IMR-90 (cell line): ENCODE results near the gene MRM2. TPM values are rescaled to one million over a fixed set of nuclear protein-coding genes. Genes with fewer than 3 reads are reported as not detected.

ENCODE experiments used
- ATAC-seq: fragments of 200-7000 bp; cut with Tn5 transposase; 2 replicates; pipeline ENCODE4 v1.9.1; 2020; ENCODE audit warnings: low read depth, mild to moderate bottlenecking, moderate library complexity
- BruUV-seq: library from RNA; stranded (reverse); fragments of 400-500 nt; replicated peaks from 2 replicates; lab custom pipeline; 2021; lab: Mats Ljungman, UMichigan
- CTCF ChIA-PET: fragments of 300-600 bp; formaldehyde crosslinking; extraction: SDS; loops from one replicate; lab custom pipeline; 2021; ENCODE audit warnings: antibody characterized with exemption; lab: Yijun Ruan, JAX
- POLR2A ChIA-PET: fragments of 300-600 bp; sonication (Branson Sonifier 250); formaldehyde crosslinking; loops from one replicate; lab custom pipeline; 2022; ENCODE audit warnings: antibody characterized with exemption; ENCODE audit not compliant: unreplicated experiment; lab: Charles Lee
- DNase-seq: peaks from one replicate; pipeline ENCODE4 v3.0.0; 2013
- H2AFZ ChIP-seq: replicated peaks from 2 replicates; pipeline ENCODE3; 2013; ENCODE audit warnings: low read length, mild to moderate bottlenecking; ENCODE audit not compliant: poor library complexity
- H2AK5ac ChIP-seq: 2 replicates; pipeline ENCODE4 v1.6.1; 2013; ENCODE audit warnings: low read depth, low read length, inconsistent platforms
- H2AK9ac ChIP-seq: replicated peaks from 2 replicates; pipeline ENCODE3; 2013; ENCODE audit warnings: mild to moderate bottlenecking, low read depth, low read length, moderate library complexity; ENCODE audit not compliant: poor library complexity
- H2BK120ac ChIP-seq: 2 replicates; pipeline ENCODE4 v1.6.1; 2013; ENCODE audit warnings: low read depth, low read length, inconsistent platforms
- H2BK15ac ChIP-seq: 3 replicates; pipeline ENCODE4 v1.6.1; 2013; ENCODE audit warnings: low read depth, low read length, inconsistent platforms
- H2BK20ac ChIP-seq: 2 replicates; pipeline ENCODE4 v1.6.1; 2013; ENCODE audit warnings: low read depth, mild to moderate bottlenecking, inconsistent platforms, low read length, moderate library complexity
- H2BK5ac ChIP-seq: 2 replicates; pipeline ENCODE4 v1.6.1; 2013; ENCODE audit warnings: mild to moderate bottlenecking, low read depth, low read length, inconsistent platforms; ENCODE audit not compliant: poor library complexity, severe bottlenecking
- H3K14ac ChIP-seq: replicated peaks from 2 replicates; pipeline ENCODE4 v1.6.1; 2013; ENCODE audit warnings: low read depth, low read length, inconsistent platforms
- H3K18ac ChIP-seq: 2 replicates; pipeline ENCODE4 v1.6.1; 2013; ENCODE audit warnings: low read depth, low read length, control low read depth
- H3K23ac ChIP-seq: 2 replicates; pipeline ENCODE4 v1.6.1; 2013; ENCODE audit warnings: low read depth, low read length, inconsistent platforms
- H3K27ac ChIP-seq: 2 replicates; pipeline ENCODE4 v1.5.1; 2013; ENCODE audit warnings: mild to moderate bottlenecking, control low read depth, low read length; ENCODE audit not compliant: insufficient read depth
- H3K27me3 ChIP-seq: 2 replicates; pipeline ENCODE4 v1.6.1; 2013; ENCODE audit warnings: low read length; ENCODE audit not compliant: control insufficient read depth, insufficient read depth
- H3K36me3 ChIP-seq: 2 replicates; pipeline ENCODE4 v1.6.1; 2013; ENCODE audit warnings: low read length, mixed read lengths; ENCODE audit not compliant: control insufficient read depth, insufficient read depth
- H3K4ac ChIP-seq: 2 replicates; pipeline ENCODE4 v1.6.1; 2013; ENCODE audit warnings: low read depth, low read length, inconsistent platforms
- H3K4me1 ChIP-seq: 2 replicates; pipeline ENCODE4 v1.6.1; 2013; ENCODE audit warnings: low read length, mixed read lengths; ENCODE audit not compliant: control insufficient read depth, insufficient read depth
- H3K4me2 ChIP-seq: 2 replicates; pipeline ENCODE4 v1.6.1; 2013; ENCODE audit warnings: low read depth, mild to moderate bottlenecking, control low read depth, low read length, moderate library complexity
- H3K4me3 ChIP-seq: 2 replicates; pipeline ENCODE4 v1.5.1; 2013; ENCODE audit warnings: low read depth, mild to moderate bottlenecking, control low read depth, low read length, moderate library complexity; ENCODE audit not compliant: insufficient read depth
- H3K56ac ChIP-seq: 2 replicates; pipeline ENCODE4 v1.6.1; 2013; ENCODE audit warnings: low read length, inconsistent platforms; ENCODE audit not compliant: insufficient read depth; ENCODE audit errors: extremely low read depth
- H3K79me1 ChIP-seq, 2 experiments: 2 replicates each; pipeline ENCODE4 v1.6.1; 2013; ENCODE audit warnings: low read length in 2 of 2, inconsistent platforms in 1 of 2, low read depth in 1 of 2
- H3K9ac ChIP-seq: 2 replicates; pipeline ENCODE4 v1.6.1; 2013; ENCODE audit warnings: low read depth, low read length, control low read depth
- H3K9me1 ChIP-seq: 2 replicates; pipeline ENCODE4 v1.6.1; 2013; ENCODE audit warnings: low read length, inconsistent platforms; ENCODE audit not compliant: insufficient read depth
- H3K9me3 ChIP-seq: 2 replicates; pipeline ENCODE4 v1.6.1; 2013; ENCODE audit warnings: low read length; ENCODE audit not compliant: control insufficient read depth, insufficient read depth
- H4K20me1 ChIP-seq: 2 replicates; pipeline ENCODE4 v1.6.1; 2013; ENCODE audit warnings: low read length, inconsistent platforms; ENCODE audit not compliant: insufficient read depth
- H4K5ac ChIP-seq: 2 replicates; pipeline ENCODE4 v1.6.1; 2013; ENCODE audit warnings: mild to moderate bottlenecking, low read depth, low read length, control low read depth
- H4K8ac ChIP-seq, 2 experiments: 2 replicates each; pipeline ENCODE4 v1.6.1; 2013; ENCODE audit warnings: low read depth in 2 of 2, low read length in 2 of 2, control low read depth in 1 of 2, inconsistent platforms in 1 of 2
- H4K91ac ChIP-seq: 2 replicates; pipeline ENCODE4 v1.6.1; 2013; ENCODE audit warnings: low read depth, low read length, inconsistent platforms; ENCODE audit not compliant: insufficient read depth
- CEBPB ChIP-seq: IDR thresholded peaks from 2 replicates; pipeline ENCODE4 v1.6.1; 2012; ENCODE audit warnings: low read depth, low read length, improper control_type of control experiment
- CHD1 ChIP-seq: IDR thresholded peaks from 2 replicates; pipeline ENCODE4 v1.6.1; 2012; ENCODE audit warnings: low read depth, low read length, improper control_type of control experiment
- WGBS, 2 experiments: methylation state at CpG; one replicate each; pipeline versions ENCODE4 v1.1.5 to v1.1.7; 2013; ENCODE audit warnings: missing lambda C conversion rate in 2 of 2; ENCODE audit not compliant: insufficient read length in 1 of 2; ENCODE audit errors: extremely low coverage in 2 of 2; 5-methylcytosine and 5-hydroxymethylcytosine counted together
- dilution Hi-C: fragments of 300-500 bp; cut with HindIII; formaldehyde crosslinking; loops from one replicate; pipeline ENCODE4 v1.14.3; 2018; ENCODE audit warnings: low sequenced_read_pairs; ENCODE audit not compliant: unreplicated experiment
- in situ Hi-C: fragments of 300-500 bp; cut with MboI; formaldehyde crosslinking; loops from 3 replicates; pipeline ENCODE4 v1.14.3; 2019; ENCODE audit warnings: low sequenced_read_pairs, inconsistent platforms, mixed read lengths
- intact Hi-C: fragments of 100-400 bp; cut with micrococcal nuclease; formaldehyde crosslinking; loops from 2 replicates; pipeline ENCODE4 v1.10.0; 2022
- polyA plus RNA-seq, 3 experiments: library from polyadenylated mRNA; depleted of rRNA; stranded (reverse); fragments of >200 nt; gene quantifications; 2 replicates each; pipeline ENCODE4 v1.2.3, GENCODE V29; 2012; ENCODE audit warnings: low replicate concordance in 1 of 3
- total RNA-seq: library from RNA; depleted of rRNA; stranded (reverse); fragments of >200 nt; gene quantifications from 2 replicates; pipeline ENCODE4 v1.2.3, GENCODE V29; 2012

Gene MRM2
- total and polyA plus RNA-seq, 2 of the 4 experiments (the other 2 are of a cell fraction) = 19.1 to 23.8 TPM

DNA sequence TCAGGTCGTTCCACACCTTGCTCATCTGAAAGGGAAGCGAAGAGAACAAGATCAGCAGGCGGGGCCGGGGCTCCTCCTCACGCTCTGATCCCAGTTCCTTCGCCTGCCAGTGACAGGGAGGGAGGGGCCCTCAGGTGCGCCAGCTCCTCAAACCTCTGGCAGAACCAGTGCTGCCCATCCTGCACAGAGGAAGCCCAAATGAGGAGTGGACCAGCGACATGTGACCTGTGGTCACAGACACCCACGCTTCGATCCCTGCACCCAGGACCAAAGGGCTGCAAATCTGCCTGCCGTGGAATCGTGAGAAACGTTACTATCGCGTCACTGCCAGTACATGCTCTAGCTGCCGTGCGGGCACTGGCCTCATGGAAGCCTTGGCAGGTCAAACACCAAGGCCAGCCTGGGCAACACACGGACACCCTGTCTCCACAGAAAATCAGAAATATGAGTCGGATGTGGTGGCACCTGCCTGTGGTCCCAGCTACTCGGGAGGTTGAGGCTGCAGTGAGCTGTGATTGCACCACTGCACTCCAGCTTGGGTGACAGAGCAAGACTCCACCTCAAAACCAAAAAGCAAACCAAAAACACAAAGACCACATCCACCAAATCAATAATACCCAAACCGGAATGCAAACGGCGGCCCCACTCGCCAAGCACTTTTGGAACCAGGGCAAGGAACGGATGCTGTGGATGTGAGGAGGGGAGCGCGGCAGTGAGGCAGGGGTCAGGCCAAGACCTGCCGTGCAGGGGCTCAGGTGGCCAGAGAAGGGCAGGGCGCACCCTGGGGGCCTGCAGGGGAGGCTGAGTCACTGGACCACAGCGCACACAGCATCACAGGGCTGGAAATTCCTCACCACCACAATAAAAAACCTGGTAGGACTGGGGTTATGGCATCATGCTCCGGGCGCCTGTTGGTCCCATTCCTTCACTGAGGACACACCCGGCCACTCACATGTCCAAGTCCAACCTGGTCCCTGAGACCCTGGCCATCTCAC is 13.4 kb upstream of the MRM2 start:
- no peak overlapping the region for H4K8ac ChIP-seq
- no peak overlapping the region for H3K4ac ChIP-seq
- H2BK5ac ChIP-seq = no peak overlapping the region
- no peak overlapping the region for H3K14ac ChIP-seq
- no TSS peak for BruUV-seq
- intact Hi-C loops (no loop called here), dilution Hi-C loops (no loop called here), in situ Hi-C loops (no loop called here)
- H3K9me1 ChIP-seq = 0 out of 2 replicates have a peak, but pooled peaks cover 3% of the 10 kb centered on the region
- no peak overlapping the region for H2AFZ ChIP-seq
- H3K9me3 ChIP-seq = no peaks in the 10 kb centered on the region
- peaks cover 23% of the 10 kb centered on the region for H3K36me3 ChIP-seq
- no peak overlapping the region for H4K91ac ChIP-seq
- H3K79me1 ChIP-seq = peaks cover 0 to 20% of the 10 kb centered on the region in 2 experiments; a peak in 1 of 4 replicates
- POLR2A ChIA-PET = no interaction called here
- no peaks in the 10 kb centered on the region for H3K4me1 ChIP-seq
- CTCF ChIA-PET = no interaction called here
- ATAC-seq (no peak), DNase-seq (no peak)
- TF ChIP-seq CEBPB (no peak), CHD1 (no peak)
- H2BK15ac ChIP-seq = no peak overlapping the region
- no peak overlapping the region for H3K9ac ChIP-seq
- H3K18ac ChIP-seq = no peak overlapping the region
- H3K27ac ChIP-seq = no peak overlapping the region
- H2BK20ac ChIP-seq = no peak overlapping the region
- H4K20me1 ChIP-seq = peaks cover 1% of the 10 kb centered on the region; the same call in 1 of the 2 replicates
- H3K4me3 ChIP-seq = no peak overlapping the region
- no peaks in the 10 kb centered on the region for H3K27me3 ChIP-seq
- no peak overlapping the region for H3K23ac ChIP-seq
- H2BK120ac ChIP-seq = no peak overlapping the region
- no peak overlapping the region for H2AK9ac ChIP-seq
- 94% methylated on average over 23 of the region's 33 CpGs; no CpG with 5 or more reads in 1 of the 2 experiments for WGBS, 2 experiments
- H4K5ac ChIP-seq = no peak overlapping the region
- H2AK5ac ChIP-seq = no peak overlapping the region; the same call in 1 of the 2 replicates
- no peak overlapping the region for H3K4me2 ChIP-seq
- no peak overlapping the region for H3K56ac ChIP-seq
